ENCODE data around the gene EVI5.
"Not testable (repeated sequence)": the region's sequence is repeated elsewhere in the genome, so short reads cannot be mapped to it uniquely, and the experiment has no call there.

Gene EVI5

GRCh38 chr1:92792340-92792782, 7.5 kb upstream of the EVI5 start:
- in situ Hi-C loops (cut with MboI; ENCODE audit: low sequenced_read_pairs) = no loop called here

DNA sequence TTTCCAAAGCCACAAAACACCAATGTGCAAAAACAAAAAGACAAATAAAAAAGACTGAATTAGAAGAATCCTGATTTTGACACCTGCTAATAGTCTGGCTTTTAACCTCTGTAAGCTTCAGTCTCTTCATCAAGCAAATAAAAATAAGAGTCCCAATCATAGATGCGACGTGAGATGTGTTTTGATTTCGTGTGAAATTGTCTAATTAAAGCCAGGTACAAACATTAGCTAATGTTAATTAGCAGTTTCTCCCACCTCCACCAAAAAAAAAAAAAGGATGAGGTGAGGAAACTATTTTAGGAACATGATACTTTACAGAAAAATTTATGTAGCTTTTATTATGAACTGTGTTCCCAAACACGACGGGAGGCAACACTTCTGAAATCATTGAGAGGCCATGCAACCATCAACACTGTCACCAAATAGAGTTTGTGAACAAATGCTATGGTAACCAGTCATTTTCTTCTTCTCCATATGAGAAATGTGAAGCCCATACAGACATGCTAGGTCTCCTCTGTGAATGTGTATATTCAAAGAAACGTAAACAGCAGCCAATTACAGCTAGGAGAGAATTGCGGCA, 6.7 kb upstream of the EVI5 start:
- in situ Hi-C loops (cut with MboI; ENCODE audit: low sequenced_read_pairs) = no loop called here

DNA sequence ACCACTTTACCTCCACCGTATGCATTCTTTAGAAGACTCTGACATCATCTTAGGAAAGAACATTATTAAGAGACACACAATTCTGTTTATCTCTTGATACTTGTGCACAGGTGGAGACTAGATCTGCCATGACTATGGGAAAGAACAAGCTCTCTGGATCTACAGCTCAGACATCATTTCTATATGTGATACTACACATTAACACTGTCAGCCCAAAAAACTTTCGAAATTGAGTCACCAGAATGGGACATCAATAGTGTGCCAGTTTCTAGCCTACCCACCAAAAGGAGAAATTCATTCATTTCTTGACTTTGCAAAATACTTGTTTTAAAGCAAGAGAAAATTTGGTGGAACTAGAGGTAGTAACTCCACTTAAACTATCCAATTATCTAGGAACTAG, 6.0 kb upstream of the EVI5 start:
- in situ Hi-C loops (cut with MboI; ENCODE audit: low sequenced_read_pairs) = no loop called here

- in situ Hi-C loops (cut with MboI; ENCODE audit: low sequenced_read_pairs) = no loop called here
Measured at GRCh38 chr1:92790081-92790480, 5.2 kb upstream of the EVI5 start.

DNA sequence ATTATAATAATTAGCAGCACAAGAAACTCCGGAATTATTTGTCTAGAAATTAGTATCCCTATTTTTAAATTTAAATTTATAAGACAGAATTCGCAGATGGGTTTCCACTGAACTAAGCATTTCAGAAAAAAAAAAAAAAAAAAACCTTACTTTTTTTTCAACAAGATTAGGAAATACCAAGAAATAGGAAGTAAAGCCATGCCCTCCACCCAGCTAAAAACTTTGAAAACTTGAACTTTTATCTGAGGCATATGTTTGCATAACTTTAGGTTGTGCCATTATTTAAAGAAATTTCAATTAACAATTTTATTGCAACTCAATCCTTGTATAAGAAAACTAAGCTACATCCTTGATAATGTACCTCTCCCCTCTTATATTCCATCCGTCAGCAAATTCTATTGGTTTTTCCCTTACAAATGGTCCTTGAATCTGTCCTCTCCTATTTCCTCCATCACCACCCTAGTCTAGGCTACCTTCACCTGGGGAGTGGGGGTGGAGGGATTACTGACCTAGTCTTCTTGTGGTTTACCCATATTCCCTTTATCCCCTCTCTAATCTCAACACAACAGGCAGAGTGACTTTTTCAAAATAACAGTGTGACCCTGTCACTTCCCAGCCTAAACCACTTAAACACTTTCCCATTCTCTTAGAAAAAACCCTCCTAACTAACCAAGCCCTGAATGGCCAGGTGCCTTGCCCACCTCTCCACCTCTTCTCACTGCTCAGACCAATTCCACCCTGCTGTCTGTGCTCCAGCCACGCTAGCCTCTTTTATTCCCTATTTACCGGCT, 1.4 kb upstream of the EVI5 start:
- in situ Hi-C loops (cut with MboI; ENCODE audit: low sequenced_read_pairs) = no loop called here

- in situ Hi-C loops (cut with MboI; ENCODE audit: low sequenced_read_pairs) = no loop called here
Measured at GRCh38 chr1:92784021-92784638, 778 bp downstream of the EVI5 start.

- in situ Hi-C loops (cut with MboI; ENCODE audit: low sequenced_read_pairs) = not testable (repeated sequence)
Measured at GRCh38 chr1:92783550-92783949, 1.4 kb downstream of the EVI5 start.

- in situ Hi-C loops (cut with MboI; ENCODE audit: low sequenced_read_pairs) = no loop called here
Measured at GRCh38 chr1:92778376-92778775, 6.5 kb downstream of the EVI5 start.

- in situ Hi-C loops (cut with MboI; ENCODE audit: low sequenced_read_pairs) = no loop called here
Measured at GRCh38 chr1:92774407-92774806, 10.5 kb downstream of the EVI5 start.

DNA sequence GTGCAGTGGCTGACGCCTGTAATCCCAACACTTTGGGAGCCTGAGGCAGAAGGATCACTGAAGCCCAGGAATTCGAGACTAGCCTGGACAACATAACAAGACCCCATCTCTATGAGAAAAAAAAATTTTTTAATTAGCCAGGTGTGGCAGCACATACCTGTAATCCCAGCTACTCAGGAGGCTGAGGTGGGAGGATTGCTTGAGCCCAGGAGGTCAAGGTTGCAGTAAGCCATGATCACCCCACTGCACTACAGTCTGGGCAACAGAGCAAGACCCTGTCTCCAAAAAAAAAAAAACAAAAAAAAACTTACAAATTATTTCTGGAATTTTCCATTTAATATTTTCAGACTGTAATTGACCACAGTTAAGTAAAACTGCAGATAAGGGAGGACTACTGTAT, 11.2 kb downstream of the EVI5 start:
- in situ Hi-C loops (cut with MboI; ENCODE audit: low sequenced_read_pairs) = not testable (repeated sequence)

GRCh38 chr1:92769856-92770255, 15.1 kb downstream of the EVI5 start:
- in situ Hi-C loops (cut with MboI; ENCODE audit: low sequenced_read_pairs) = no loop called here

GRCh38 chr1:92768915-92769314, 16.0 kb downstream of the EVI5 start:
- in situ Hi-C loops (cut with MboI; ENCODE audit: low sequenced_read_pairs) = no loop called here

DNA sequence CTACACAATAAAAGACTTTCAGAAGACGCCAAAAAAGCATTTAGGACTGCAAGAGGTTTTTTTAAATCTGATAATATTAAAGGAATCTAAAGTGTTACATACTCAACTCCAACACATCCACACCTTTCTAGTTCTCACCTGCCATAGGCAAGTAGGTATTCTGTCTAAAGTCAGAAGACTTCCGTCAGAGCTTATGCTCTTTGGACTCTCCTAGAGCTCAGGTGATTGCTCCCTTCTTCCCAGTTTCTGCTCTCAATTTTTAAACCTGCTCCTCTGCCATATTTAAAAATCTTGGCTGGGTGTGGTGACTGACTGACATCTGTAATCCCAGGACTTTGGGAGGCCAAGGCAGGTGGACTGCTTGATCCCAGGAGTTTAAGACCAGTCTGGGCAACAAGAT, 16.6 kb downstream of the EVI5 start:
- in situ Hi-C loops (cut with MboI; ENCODE audit: low sequenced_read_pairs) = no loop called here

- in situ Hi-C loops (cut with MboI; ENCODE audit: low sequenced_read_pairs) = no loop called here
Measured at GRCh38 chr1:92764116-92764515, 20.8 kb downstream of the EVI5 start.

- in situ Hi-C loops (cut with MboI; ENCODE audit: low sequenced_read_pairs) = no loop called here
Measured at GRCh38 chr1:92762355-92762754, 22.6 kb downstream of the EVI5 start.

DNA sequence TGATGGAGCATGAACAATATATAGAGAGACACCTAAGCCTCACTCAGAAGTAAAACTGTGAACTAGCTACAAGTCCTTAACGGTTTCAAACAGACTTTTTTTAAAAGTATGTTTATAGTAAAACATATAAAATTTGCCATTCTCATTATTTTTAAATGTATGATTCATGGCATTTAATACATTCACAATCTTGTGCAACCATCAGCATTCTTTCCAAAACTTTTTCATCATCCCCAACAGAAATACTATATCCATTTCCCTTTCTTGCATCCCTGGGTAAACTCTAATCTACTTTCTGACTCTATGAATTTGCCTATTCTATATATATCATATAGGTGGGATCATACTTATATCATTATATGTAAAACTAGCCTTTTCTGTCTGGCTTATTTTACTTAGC, 25.5 kb downstream of the EVI5 start:
- in situ Hi-C loops (cut with MboI; ENCODE audit: low sequenced_read_pairs) = no loop called here

GRCh38 chr1:92756537-92756936, 28.4 kb downstream of the EVI5 start:
- in situ Hi-C loops (cut with MboI; ENCODE audit: low sequenced_read_pairs) = no loop called here

GRCh38 chr1:92755541-92756461, 29.1 kb downstream of the EVI5 start:
- in situ Hi-C loops (cut with MboI; ENCODE audit: low sequenced_read_pairs) = no loop called here

DNA sequence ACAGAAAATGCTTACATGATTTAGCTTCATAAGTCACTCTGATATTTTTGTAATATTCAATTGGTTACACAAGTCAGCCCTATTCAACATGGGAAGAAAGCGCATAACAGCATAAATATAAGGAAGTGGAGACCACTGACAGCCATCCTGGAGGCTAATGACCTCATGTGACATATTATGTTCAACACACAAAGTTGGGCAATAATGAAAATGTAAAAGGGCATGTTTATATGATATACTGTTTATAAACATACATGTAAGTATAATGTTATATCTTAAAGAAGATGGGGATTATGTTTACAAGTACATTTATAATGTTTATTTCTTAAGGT, 30.2 kb downstream of the EVI5 start:
- in situ Hi-C loops (cut with MboI; ENCODE audit: low sequenced_read_pairs) = no loop called here

DNA sequence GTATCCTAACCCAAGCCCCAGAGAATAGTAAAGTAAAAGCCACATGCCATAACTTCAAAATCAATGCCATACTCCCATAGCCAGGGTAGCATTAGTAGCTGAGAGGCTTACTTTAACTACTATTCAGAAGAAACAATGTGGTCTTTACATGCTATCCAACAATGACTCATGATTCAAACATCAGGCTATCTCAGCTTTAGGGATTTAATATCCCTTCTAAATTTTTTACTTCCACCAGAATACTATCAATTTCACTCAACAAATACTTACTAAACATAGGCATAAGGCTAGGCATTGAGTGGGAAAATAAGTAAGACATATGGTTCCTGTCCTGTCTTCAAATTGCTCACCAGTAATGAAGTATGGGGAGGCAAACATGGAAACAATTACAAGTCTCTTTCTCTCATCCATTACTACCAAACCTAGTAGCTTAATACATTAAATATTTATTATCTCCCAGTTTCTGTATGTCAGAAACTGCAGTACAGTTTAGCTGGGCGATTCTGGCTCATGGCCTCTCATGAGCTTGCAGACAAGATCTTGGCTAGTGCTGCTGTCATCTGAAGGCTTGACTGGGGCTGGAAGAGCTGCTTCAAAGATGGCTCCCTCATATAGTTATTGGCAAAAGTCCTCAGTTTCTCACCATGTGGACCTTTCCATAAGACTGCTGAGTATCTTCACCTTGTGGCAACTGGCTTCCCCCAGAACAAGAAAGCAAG, 30.7 kb downstream of the EVI5 start:
- in situ Hi-C loops (cut with MboI; ENCODE audit: low sequenced_read_pairs) = no loop called here

DNA sequence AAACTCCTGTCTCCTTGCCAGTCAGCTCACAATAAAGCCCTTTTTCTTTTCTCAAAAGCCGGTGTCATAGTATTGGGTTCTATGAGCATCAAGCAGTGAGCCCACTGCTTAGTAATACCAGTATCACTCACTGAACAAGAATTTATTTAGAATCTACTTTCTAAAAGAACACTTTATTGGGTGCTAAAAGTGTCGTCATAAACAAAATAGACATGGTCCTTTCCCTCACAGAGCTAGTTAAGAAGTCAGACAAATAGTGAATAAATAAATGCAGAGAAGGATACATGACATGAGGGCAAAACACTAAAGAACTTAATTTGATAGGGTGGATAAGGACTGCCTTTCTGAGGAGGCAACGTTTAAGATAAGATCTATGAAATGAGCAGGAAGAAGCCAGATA, 32.2 kb downstream of the EVI5 start:
- in situ Hi-C loops (cut with MboI; ENCODE audit: low sequenced_read_pairs) = no loop called here

All from HL-60/S4 treated with phorbol 12-myristate 13-acetate at 8.2 ng/mL for 4 days and 3 days (cell line).